GM12874 (cell line): Measurements from ENCODE around the gene TOPAZ1.

Experiments used
- CTCF ChIP-seq: IDR thresholded peaks from 2 replicates; pipeline ENCODE4 v1.5.1; 2011; ENCODE audit warnings: low read depth, mild to moderate bottlenecking, control low read depth, low read length, moderate library complexity; ENCODE audit not compliant: insufficient read depth

TOPAZ1 gene

GRCh38 chr3:44359146-44359751 is 117.6 kb downstream of the TOPAZ1 start:
- TF ChIP-seq CTCF, result no peak

- TF ChIP-seq CTCF, result no peak
These were observed 121.9 kb downstream of the TOPAZ1 start for GRCh38 chr3:44363591-44363990.

GRCh38 chr3:44365952-44366351 is 124.3 kb downstream of the TOPAZ1 start:
- no peak for TF ChIP-seq CTCF

GRCh38 chr3:44375450-44375849 is 133.8 kb downstream of the TOPAZ1 start:
- no peak for TF ChIP-seq CTCF
